Head of caudate nucleus (tissue), 42 donors: ENCODE measurements around the gene CTNND1.
"Not testable (repeated sequence)": the region's sequence is repeated elsewhere in the genome, so short reads cannot be mapped to it uniquely, and the experiment has no call there.

ENCODE experiments used
- DNase-seq, 42 donors: peaks; one replicate each; pipeline versions ENCODE4 v3.0.0 to v3.0.0-alpha.2; 2020 to 2021; ENCODE audit warnings: mixed read lengths in 7 of 42
- intact Hi-C: fragments of 100-400 bp; cut with DNase I; formaldehyde crosslinking; loops from one replicate; pipeline ENCODE4 v1.15.0; 2022

Gene CTNND1, protein sequence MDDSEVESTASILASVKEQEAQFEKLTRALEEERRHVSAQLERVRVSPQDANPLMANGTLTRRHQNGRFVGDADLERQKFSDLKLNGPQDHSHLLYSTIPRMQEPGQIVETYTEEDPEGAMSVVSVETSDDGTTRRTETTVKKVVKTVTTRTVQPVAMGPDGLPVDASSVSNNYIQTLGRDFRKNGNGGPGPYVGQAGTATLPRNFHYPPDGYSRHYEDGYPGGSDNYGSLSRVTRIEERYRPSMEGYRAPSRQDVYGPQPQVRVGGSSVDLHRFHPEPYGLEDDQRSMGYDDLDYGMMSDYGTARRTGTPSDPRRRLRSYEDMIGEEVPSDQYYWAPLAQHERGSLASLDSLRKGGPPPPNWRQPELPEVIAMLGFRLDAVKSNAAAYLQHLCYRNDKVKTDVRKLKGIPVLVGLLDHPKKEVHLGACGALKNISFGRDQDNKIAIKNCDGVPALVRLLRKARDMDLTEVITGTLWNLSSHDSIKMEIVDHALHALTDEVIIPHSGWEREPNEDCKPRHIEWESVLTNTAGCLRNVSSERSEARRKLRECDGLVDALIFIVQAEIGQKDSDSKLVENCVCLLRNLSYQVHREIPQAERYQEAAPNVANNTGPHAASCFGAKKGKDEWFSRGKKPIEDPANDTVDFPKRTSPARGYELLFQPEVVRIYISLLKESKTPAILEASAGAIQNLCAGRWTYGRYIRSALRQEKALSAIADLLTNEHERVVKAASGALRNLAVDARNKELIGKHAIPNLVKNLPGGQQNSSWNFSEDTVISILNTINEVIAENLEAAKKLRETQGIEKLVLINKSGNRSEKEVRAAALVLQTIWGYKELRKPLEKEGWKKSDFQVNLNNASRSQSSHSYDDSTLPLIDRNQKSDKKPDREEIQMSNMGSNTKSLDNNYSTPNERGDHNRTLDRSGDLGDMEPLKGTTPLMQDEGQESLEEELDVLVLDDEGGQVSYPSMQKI

GRCh38 chr11:57761301-57762234 lies at the start of gene CTNND1:
Gene CTNND1, plus strand, starts transcription at chr11:57761802. Its CDS starts 29,677 bp downstream, at chr11:57791479.
- DNase-seq = peak; percentile 65 to 95 (median 86)
- intact Hi-C loops = no loop called here

- DNase-seq = peak; percentile 88 to 98 (median 95)
- intact Hi-C loops = loop anchor here (5.0 to 10.0 kb wide), 3 partner anchors 45 to 148 kb away; partner anchors contain the start of genes UBE2L6 and ZDHHC5
These were observed 49.1 kb upstream of the CTNND1 start, which contains the start of gene TMX2 for GRCh38 chr11:57712256-57713150. Gene TMX2, plus strand, starts transcription at chr11:57712593. Its CDS starts 26 bp downstream, at chr11:57712619.

GRCh38 chr11:57713835-57714234 lies 47.8 kb upstream of the CTNND1 start:
- no peak for DNase-seq
- intact Hi-C loops = loop anchor here (5.0 to 10.0 kb wide), 3 partner anchors 47 to 149 kb away; partner anchors contain the start of genes UBE2L6 and ZDHHC5

GRCh38 chr11:57716726-57717125 lies 44.9 kb upstream of the CTNND1 start:
- intact Hi-C loops = loop anchor here (10.0 kb wide), 1 partner anchor 152 kb away; the partner anchor contains the start of gene UBE2L6
- DNase-seq = not testable (repeated sequence)

- DNase-seq = no peak
- intact Hi-C loops = no loop called here
These were observed 34.4 kb upstream of the CTNND1 start for GRCh38 chr11:57727185-57727584.

GRCh38 chr11:57728829-57729228 lies 32.8 kb upstream of the CTNND1 start:
- DNase-seq = no peak
- intact Hi-C loops = no loop called here

- DNase-seq = no peak
- intact Hi-C loops = no loop called here
These were observed 32.1 kb upstream of the CTNND1 start for GRCh38 chr11:57729479-57729878.

- intact Hi-C loops = no loop called here
These were observed 28.9 kb upstream of the CTNND1 start for GRCh38 chr11:57732661-57733060.

DNA sequence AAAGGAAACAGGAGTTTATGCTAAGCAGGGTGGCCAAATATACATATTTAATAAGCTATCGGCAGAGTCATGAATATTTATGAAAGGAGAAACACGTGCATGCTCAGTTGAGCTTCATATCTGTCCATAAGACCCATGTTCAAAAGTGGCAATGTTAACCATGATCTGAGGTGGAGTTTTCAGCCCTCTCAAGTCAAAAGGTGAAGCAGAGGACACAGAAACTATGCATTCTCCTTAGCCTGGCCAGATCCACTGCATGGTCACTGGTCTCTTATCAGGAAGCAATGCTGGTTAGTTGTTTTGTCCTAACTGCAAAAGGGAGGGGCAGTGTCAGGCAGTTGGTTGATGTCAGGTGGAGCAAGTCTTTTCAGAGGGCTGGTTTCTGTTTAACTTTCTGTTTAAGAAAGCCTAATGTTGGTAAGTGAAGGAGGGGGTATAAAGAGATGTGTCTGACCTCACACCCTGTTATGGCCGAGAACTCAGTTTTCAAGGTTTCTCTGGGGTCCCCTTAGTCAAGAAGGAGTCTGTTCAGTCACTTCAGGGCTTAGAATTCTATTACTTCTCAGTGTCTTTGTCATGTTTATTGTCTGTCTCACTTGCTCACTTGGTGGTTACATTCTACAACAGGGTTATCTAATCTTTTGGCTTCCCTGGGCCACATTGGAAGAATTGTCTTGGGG lies 25.8 kb upstream of the CTNND1 start:
- DNase-seq = no peak
- intact Hi-C loops = no loop called here

More at GRCh38 chr11:57732661-57733060, 28.9 kb upstream of the CTNND1 start:
- no peak for DNase-seq

DNA sequence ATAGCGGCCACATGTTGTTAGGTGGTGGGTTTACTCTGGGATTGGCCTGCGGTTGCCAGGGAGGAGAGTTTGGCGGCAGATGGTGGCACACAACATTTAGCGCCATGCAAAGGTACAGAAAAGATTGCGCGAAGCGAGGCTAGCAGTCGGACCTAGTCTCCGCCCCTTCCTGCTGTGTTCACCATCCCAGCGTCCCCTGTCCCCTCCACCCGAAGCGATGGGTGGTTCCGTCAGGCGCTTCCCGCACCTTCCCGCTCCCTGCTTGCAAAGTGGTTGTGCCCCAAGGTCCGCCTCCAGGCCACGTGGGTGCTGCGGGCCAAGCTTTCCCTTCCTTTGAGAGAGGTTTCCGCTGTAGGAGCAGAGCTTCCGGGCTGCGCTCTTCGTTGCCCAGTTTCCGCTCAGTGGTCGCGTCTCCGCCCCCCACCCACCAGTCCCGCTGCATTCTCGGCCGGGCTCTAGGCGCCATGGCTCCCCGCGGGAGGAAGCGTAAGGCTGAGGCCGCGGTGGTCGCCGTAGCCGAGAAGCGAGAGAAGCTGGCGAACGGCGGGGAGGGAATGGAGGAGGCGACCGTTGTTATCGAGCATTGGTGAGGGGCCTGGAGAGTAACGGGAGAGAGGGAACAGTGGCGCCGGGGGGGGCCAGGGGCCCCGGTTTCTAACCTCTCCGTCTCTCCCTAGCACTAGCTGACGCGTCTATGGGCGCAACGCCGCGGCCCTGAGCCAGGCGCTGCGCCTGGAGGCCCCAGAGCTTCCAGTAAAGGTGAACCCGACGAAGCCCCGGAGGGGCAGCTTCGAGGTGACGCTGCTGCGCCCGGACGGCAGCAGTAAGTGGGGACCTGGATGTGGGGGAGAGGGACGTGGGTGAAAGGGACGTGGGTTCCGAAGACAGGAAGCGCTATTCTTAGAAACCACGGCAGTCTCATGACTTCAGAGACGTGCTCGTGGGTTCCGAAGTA lies 20.2 kb upstream of the CTNND1 start, which contains the start of gene SELENOH:
Gene SELENOH, plus strand, starts transcription at position 360 of the 955 bp plus-strand sequence. Its CDS starts 105 bp downstream, at position 465.
- intact Hi-C loops = loop anchor here (5.0 kb wide), 1 partner anchor 61 kb away; no protein-coding TSS in a partner anchor
- DNase-seq = peak; percentile 91 to 99 (median 97)

GRCh38 chr11:57742087-57742452 lies 19.5 kb upstream of the CTNND1 start:
- intact Hi-C loops = loop anchor here (5.0 kb wide), 1 partner anchor 60 kb away; no protein-coding TSS in a partner anchor
- DNase-seq = no peak

DNA sequence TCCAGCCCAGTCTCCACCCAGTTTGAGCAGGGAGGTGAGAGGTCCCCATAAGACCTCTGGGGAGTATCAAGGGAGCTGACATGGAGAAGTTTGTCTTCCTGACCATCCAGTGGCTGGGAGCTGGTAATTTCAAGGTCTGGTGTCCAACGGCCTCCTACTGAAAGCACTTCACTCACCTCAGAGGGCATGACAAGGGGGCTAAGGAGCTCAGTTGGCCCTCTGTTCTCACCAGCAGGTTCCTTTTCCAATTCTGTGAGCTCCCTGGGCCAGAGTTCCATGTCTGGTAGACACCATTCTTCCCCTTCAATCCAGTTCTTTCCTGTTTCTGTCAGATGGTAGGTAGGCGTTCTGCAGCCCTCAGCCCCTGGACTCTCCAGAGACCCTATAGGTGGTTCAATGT lies 17.2 kb upstream of the CTNND1 start:
- no peak for DNase-seq
- intact Hi-C loops = loop anchor here (5.0 kb wide), 1 partner anchor 58 kb away; no protein-coding TSS in a partner anchor

- intact Hi-C loops = no loop called here
- DNase-seq = no peak
These were observed 16.4 kb upstream of the CTNND1 start for GRCh38 chr11:57745206-57745605.

GRCh38 chr11:57746920-57747319 lies 14.7 kb upstream of the CTNND1 start:
- no peak for DNase-seq
- intact Hi-C loops = no loop called here

DNA sequence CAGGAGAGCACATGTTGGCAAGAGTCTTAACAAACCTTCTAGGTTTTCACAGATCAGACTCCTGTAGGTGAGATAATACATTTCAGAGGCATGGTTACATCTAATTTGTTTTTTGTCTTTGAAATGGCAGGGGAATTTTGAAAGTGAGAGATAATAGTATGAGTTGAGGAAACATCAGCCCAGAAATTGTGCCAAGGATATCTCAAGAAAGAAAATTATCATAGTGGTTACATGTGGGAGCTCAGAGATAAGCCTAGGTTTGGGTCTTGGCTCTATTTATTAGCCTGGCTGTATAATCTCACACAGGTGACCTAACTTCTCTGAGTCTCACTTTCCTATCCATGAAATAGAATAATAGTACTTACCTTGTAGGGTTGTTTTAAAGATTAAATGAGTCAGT lies 10.4 kb upstream of the CTNND1 start:
- DNase-seq = no peak
- intact Hi-C loops = no loop called here
